Vagina (tissue), 1 donor: Measurements from ENCODE around the gene NT5C1A. TPM values are rescaled to one million over a fixed set of nuclear protein-coding genes. Genes with fewer than 3 reads are reported as not detected.

Experiments used
- total RNA-seq: library from RNA; depleted of rRNA; stranded (reverse); fragments of >200 nt; gene quantifications from one replicate; pipeline ENCODE4 v1.2.3, GENCODE V29; 2016

Gene NT5C1A
- total RNA-seq, 1 donor from 2014 or later, result not detected

Other genes starting within 250 kb of the NT5C1A start
- 2.9 TPM for gene BMP8A, start 180.5 kb downstream of the NT5C1A start, total RNA-seq
- 171 TPM for gene PABPC4, start 95.3 kb downstream of the NT5C1A start, total RNA-seq
- gene HEYL, start 32.5 kb downstream of the NT5C1A start, total RNA-seq, result 8.8 TPM
- 0.49 TPM for gene HPCAL4, start 19.3 kb upstream of the NT5C1A start, total RNA-seq
- gene PPIE, start 66.8 kb upstream of the NT5C1A start, total RNA-seq, result 32.4 TPM
- gene OXCT2, start 99.2 kb upstream of the NT5C1A start, total RNA-seq, result not detected
- gene BMP8B, start 116.8 kb upstream of the NT5C1A start, total RNA-seq, result 0.98 TPM
- 16.7 TPM for gene TRIT1, start 211.4 kb upstream of the NT5C1A start, total RNA-seq
- 17.2 TPM for gene MYCL, start 229.8 kb upstream of the NT5C1A start, total RNA-seq